BLaER1 treated with 17β-estradiol and CSF1 and Interleukin-3, amounts not matched to agents 10 nM and 100 nM (cell line): Measurements from ENCODE around the gene SPOCK1.

Experiments used
- H3K27ac ChIP-seq, 11 experiments: shearing (Covaris generic); formaldehyde crosslinking; 2 replicates each; pipeline ENCODE4 v1.8.1; 2022
- H3K27me3 ChIP-seq, 11 experiments: shearing (Covaris generic); formaldehyde crosslinking; 2 replicates each; pipeline ENCODE4 v1.8.1; 2022
- H3K36me3 ChIP-seq, 11 experiments: shearing (Covaris generic); formaldehyde crosslinking; 2 replicates each; pipeline ENCODE4 v1.8.1; 2022
- H3K4me1 ChIP-seq, 10 experiments: shearing (Covaris generic); formaldehyde crosslinking; 2 replicates each; pipeline ENCODE4 v1.8.1; 2022
- H3K4me2 ChIP-seq, 11 experiments: shearing (Covaris generic); formaldehyde crosslinking; 2 replicates each; pipeline ENCODE4 v1.8.1; 2022
- H3K4me3 ChIP-seq, 10 experiments: shearing (Covaris generic); formaldehyde crosslinking; 2 replicates each; pipeline ENCODE4 v1.8.1; 2022
- H3K9ac ChIP-seq, 11 experiments: shearing (Covaris generic); formaldehyde crosslinking; 2 replicates each; pipeline ENCODE4 v1.8.1; 2022
- H3K9me3 ChIP-seq, 11 experiments: shearing (Covaris generic); formaldehyde crosslinking; replicated peaks in 1 of 11; 2 replicates each; pipeline ENCODE4 v1.8.1; 2022
- H4K20me1 ChIP-seq, 11 experiments: shearing (Covaris generic); formaldehyde crosslinking; 2 replicates each; pipeline ENCODE4 v1.8.1; 2022
- Cebpa-rat ChIP-seq, 11 experiments: shearing (Covaris generic); IDR thresholded peaks; 2 replicates each; pipeline ENCODE4 v1.8.1; 2022

The SPOCK1 gene

GRCh38 chr5:137040024-137040423 lies 459.1 kb downstream of the SPOCK1 start:
- no peak overlapping the region for H3K9ac ChIP-seq
- no peaks in the 10 kb centered on the region for H4K20me1 ChIP-seq
- TF ChIP-seq Cebpa-rat (IDR thresholded peaks at IDR 0.05): no peak

GRCh38 chr5:137037848-137038247 lies 461.3 kb downstream of the SPOCK1 start:
- H3K4me1 ChIP-seq: no peaks in the 10 kb centered on the region

More at GRCh38 chr5:137040024-137040423, 459.1 kb downstream of the SPOCK1 start:
- no peak overlapping the region for H3K27ac ChIP-seq
- H3K9me3 ChIP-seq: peaks cover 10 to 30% (median 15%) of the 10 kb centered on the region in 11 experiments; a peak in 19 of 22 replicates
- no peak overlapping the region for H3K4me2 ChIP-seq
- no peaks in the 10 kb centered on the region for H3K27me3 ChIP-seq
- H3K36me3 ChIP-seq: no peaks in the 10 kb centered on the region
- H3K4me1 ChIP-seq: no peaks in the 10 kb centered on the region
- H3K4me3 ChIP-seq: no peak overlapping the region

DNA sequence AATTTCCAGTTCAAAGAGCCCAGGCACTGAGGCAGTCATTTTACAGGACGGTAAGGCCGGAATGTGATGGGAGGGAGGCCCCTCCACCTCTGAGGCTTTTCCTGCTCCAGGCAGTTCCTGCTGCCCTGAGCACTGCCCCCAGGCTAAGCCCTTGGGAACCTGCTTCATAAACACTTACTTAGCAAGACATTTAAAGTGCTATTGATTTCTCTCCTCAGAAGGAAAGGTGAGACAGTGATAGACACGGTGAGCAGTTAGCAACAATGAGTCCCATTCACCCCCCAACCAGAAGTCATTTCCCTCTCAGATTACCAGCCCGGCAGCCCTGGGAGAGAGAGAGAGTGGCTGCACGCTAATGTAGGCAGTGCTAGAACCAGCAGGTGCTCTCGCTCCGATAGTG lies 462.5 kb downstream of the SPOCK1 start:
- peaks cover 0 to 3% (median 0%) of the 10 kb centered on the region in 11 experiments; a peak in 4 of 22 replicates for H3K9me3 ChIP-seq
- H3K4me1 ChIP-seq: no peaks in the 10 kb centered on the region
- H3K27ac ChIP-seq: no peak overlapping the region
- no peaks in the 10 kb centered on the region for H3K36me3 ChIP-seq
- no peaks in the 10 kb centered on the region for H4K20me1 ChIP-seq
- H3K4me2 ChIP-seq: no peak overlapping the region
- no peak overlapping the region for H3K4me3 ChIP-seq
- no peaks in the 10 kb centered on the region for H3K27me3 ChIP-seq
- TF ChIP-seq Cebpa-rat (IDR thresholded peaks at IDR 0.05): no peak
- H3K9ac ChIP-seq: no peak overlapping the region

More at GRCh38 chr5:137037848-137038247, 461.3 kb downstream of the SPOCK1 start:
- no peak overlapping the region for H3K4me3 ChIP-seq
- H4K20me1 ChIP-seq: no peaks in the 10 kb centered on the region
- no peak overlapping the region for H3K9ac ChIP-seq
- TF ChIP-seq Cebpa-rat (IDR thresholded peaks at IDR 0.05): no peak
- H3K36me3 ChIP-seq: no peaks in the 10 kb centered on the region
- H3K9me3 ChIP-seq: peaks cover 9 to 15% (median 10%) of the 10 kb centered on the region in 11 experiments; a peak in 19 of 22 replicates
- no peak overlapping the region for H3K4me2 ChIP-seq
- no peak overlapping the region for H3K27ac ChIP-seq
- H3K27me3 ChIP-seq: no peaks in the 10 kb centered on the region

DNA sequence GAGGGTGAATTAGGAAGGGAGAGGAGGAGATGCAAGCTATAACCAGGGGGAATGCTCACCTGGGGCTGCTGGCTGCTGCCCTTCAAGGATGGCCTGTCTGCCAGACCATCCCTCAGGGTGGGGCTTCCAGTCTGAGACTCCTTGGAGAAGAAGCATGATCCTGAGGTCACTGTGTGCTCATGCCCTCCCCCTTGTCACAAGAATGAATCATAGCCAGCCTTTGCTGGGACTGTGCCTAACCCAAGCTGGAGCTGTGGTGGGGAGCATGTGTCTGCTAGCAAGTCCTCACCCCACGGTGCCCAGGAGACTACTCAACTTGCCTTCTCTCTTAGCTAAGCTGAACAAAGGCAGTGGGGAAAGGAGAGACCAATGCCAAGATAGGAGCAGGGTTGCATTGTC lies 463.6 kb downstream of the SPOCK1 start:
- no peaks in the 10 kb centered on the region for H4K20me1 ChIP-seq
- H3K9me3 ChIP-seq: no peaks in the 10 kb centered on the region
- H3K27me3 ChIP-seq: no peaks in the 10 kb centered on the region
- H3K9ac ChIP-seq: no peak overlapping the region
- no peak overlapping the region for H3K4me2 ChIP-seq
- no peak overlapping the region for H3K4me3 ChIP-seq
- H3K27ac ChIP-seq: no peak overlapping the region
- no peak for TF ChIP-seq Cebpa-rat (IDR thresholded peaks at IDR 0.05)
- no peaks in the 10 kb centered on the region for H3K4me1 ChIP-seq
- no peaks in the 10 kb centered on the region for H3K36me3 ChIP-seq

DNA sequence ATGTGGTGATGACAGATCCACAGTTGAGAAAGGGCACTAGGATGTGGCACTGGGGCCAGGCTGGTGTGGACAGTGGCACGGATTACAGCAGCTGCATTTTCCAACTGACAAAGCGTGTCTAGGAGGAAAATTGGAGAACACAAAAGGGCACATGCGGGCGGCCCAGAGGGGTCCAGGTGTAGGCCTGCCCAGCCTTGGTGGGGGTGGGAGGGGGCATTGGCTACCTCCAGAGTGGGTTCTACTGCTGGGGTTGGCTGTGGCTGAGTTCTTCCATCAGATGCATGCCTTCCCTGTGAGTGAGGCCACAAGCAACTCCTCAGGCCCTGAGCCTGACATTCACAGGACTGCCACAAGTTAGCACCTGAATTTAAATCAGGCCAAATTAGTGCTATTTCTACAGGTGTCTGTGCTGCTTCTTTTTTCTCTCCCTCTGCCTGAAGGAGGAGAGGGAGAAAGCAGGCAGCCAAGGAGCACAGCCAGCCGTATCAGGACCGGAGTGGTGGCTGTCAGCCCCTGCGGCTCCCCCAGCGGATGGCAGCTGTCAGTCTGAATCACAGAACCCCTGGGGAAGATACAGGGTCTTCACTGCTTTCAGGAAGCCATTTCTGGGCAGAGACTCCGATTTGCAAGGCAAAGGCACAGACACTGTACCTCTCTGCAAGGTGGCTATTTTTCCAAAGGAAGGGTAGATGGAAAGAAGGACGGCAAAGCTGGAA lies 464.2 kb downstream of the SPOCK1 start:
- H3K36me3 ChIP-seq: no peaks in the 10 kb centered on the region
- H3K9ac ChIP-seq: no peak overlapping the region
- no peaks in the 10 kb centered on the region for H3K27me3 ChIP-seq
- no peak overlapping the region for H3K4me3 ChIP-seq
- no peaks in the 10 kb centered on the region for H3K4me1 ChIP-seq
- H3K27ac ChIP-seq: no peak overlapping the region
- TF ChIP-seq Cebpa-rat (IDR thresholded peaks at IDR 0.05): no peak
- no peaks in the 10 kb centered on the region for H3K9me3 ChIP-seq
- no peaks in the 10 kb centered on the region for H4K20me1 ChIP-seq
- no peak overlapping the region for H3K4me2 ChIP-seq

DNA sequence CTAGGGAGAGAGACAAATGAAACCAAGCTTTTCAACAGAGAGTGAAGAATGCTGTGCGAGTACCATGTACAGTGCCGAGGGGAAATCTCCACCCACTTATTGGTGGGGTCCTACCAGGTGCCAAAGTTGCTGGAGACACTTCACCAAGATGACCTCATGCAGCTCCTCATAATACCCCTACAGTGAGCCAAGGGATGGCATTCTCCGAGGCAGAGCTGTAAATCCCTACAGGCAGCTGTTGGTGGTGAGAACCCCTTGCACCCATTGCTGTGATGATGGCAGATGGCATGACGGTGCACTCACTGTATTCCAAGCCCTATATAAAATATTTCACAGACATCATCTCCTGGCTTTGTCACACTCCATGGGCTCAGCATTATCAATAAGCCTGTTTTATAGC lies 464.9 kb downstream of the SPOCK1 start:
- Histone ChIP-seq H3K4me2 (no peak overlapping the region), H3K9me3 (no peaks in the 10 kb centered on the region)

DNA sequence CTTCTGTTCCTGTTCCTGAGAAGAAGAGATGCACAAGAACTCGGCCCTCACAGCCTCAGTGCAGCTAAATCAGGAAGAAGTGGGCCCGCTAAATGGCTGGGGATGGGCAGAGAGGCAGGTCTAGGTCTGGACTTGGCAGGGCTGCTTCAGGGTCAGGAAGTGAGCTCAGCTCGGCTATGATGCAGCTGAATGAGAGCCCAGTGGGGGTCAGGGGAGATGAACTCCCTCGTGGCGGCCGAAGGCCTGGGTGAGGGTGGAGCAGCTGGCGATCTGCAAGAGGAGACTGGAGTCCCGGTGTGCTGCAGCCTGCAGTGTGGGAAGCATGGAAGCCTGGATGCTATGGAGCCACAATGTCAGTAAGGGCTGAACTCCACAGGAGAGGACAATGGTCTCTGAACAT lies 466.2 kb downstream of the SPOCK1 start:
- TF ChIP-seq Cebpa-rat (IDR thresholded peaks at IDR 0.05): no peak
- H3K4me3 ChIP-seq: no peak overlapping the region
- H3K27ac ChIP-seq: no peak overlapping the region
- H3K36me3 ChIP-seq: no peaks in the 10 kb centered on the region
- no peak overlapping the region for H3K4me2 ChIP-seq
- no peaks in the 10 kb centered on the region for H3K27me3 ChIP-seq
- H4K20me1 ChIP-seq: no peaks in the 10 kb centered on the region
- no peaks in the 10 kb centered on the region for H3K4me1 ChIP-seq
- no peaks in the 10 kb centered on the region for H3K9me3 ChIP-seq
- no peak overlapping the region for H3K9ac ChIP-seq

More for the DNA sequence above, 464.9 kb downstream of the SPOCK1 start:
- no peak overlapping the region for H3K4me3 ChIP-seq
- H3K4me1 ChIP-seq: no peaks in the 10 kb centered on the region
- no peak overlapping the region for H3K27ac ChIP-seq
- TF ChIP-seq Cebpa-rat (IDR thresholded peaks at IDR 0.05): no peak
- no peak overlapping the region for H3K9ac ChIP-seq
- H4K20me1 ChIP-seq: no peaks in the 10 kb centered on the region
- no peaks in the 10 kb centered on the region for H3K27me3 ChIP-seq
- no peaks in the 10 kb centered on the region for H3K36me3 ChIP-seq

- Histone ChIP-seq H3K27ac (no peak overlapping the region), H3K9me3 (no peaks in the 10 kb centered on the region), H3K4me2 (no peak overlapping the region), H3K4me1 (no peaks in the 10 kb centered on the region; a peak in 1 of 20 replicates), H4K20me1 (no peaks in the 10 kb centered on the region), H3K36me3 (no peaks in the 10 kb centered on the region), H3K9ac (no peak overlapping the region), H3K4me3 (no peak overlapping the region), H3K27me3 (no peaks in the 10 kb centered on the region)
- no peak for TF ChIP-seq Cebpa-rat (IDR thresholded peaks at IDR 0.05)
Observed at GRCh38 chr5:137027758-137028157, 471.4 kb downstream of the SPOCK1 start.

DNA sequence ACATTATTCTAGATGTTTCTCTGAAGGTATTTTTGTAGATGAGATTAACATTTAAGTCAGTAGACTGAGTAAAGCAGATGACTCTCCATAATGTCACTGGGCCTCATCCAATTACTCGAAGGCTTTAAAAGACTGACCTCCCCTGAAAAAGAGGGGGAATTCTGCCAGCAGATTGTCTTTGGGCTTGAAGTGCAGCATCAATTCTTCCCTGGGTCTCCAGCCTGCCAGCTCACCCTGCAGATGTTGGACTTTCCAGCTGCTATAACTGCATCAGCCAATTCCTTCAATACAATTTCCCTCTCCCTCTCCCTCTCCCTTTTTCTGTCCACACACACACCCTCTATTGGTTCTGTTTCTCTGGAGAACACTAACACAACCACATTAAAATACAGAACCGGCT lies 472.8 kb downstream of the SPOCK1 start:
- Histone ChIP-seq H3K4me2 (no peak overlapping the region), H4K20me1 (no peaks in the 10 kb centered on the region), H3K27ac (no peak overlapping the region), H3K27me3 (no peaks in the 10 kb centered on the region), H3K9me3 (no peaks in the 10 kb centered on the region), H3K4me3 (no peak overlapping the region), H3K9ac (no peak overlapping the region), H3K4me1 (no peaks in the 10 kb centered on the region; a peak in 1 of 20 replicates), H3K36me3 (no peaks in the 10 kb centered on the region)
- no peak for TF ChIP-seq Cebpa-rat (IDR thresholded peaks at IDR 0.05)

GRCh38 chr5:137024044-137024443 lies 475.1 kb downstream of the SPOCK1 start:
- TF ChIP-seq Cebpa-rat (IDR thresholded peaks at IDR 0.05): no peak

More at GRCh38 chr5:137024044-137024443, 475.1 kb downstream of the SPOCK1 start:
- H4K20me1 ChIP-seq: no peaks in the 10 kb centered on the region
- no peak overlapping the region for H3K4me3 ChIP-seq
- no peaks in the 10 kb centered on the region for H3K36me3 ChIP-seq
- H3K9me3 ChIP-seq: no peaks in the 10 kb centered on the region
- H3K27me3 ChIP-seq: no peaks in the 10 kb centered on the region
- H3K9ac ChIP-seq: no peak overlapping the region
- no peaks in the 10 kb centered on the region; a peak in 1 of 20 replicates for H3K4me1 ChIP-seq
- no peak overlapping the region for H3K27ac ChIP-seq
- no peak overlapping the region for H3K4me2 ChIP-seq
